ENCODE results near the gene PRKCA.

DNA sequence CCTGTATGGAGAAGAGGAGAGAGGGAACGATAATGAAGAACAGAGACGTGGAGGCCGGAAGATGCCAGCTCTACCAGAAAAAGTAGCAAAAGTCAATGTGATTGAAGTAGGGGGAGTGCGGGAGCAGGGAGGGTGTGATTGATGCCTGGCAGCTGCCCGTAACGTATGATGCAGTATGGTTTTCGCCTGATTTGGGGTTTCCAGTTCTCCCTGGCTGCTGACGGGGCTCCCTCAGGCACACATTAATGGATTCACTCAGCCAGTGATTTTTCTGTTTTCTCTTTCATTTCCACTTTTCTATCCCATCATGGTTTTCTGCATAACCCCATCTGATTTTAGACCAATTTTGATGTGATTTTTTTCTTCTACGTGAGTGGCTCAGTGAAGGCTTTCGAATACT lies 62.1 kb downstream of the PRKCA start:
- TF ChIP-seq, protein P1, sequence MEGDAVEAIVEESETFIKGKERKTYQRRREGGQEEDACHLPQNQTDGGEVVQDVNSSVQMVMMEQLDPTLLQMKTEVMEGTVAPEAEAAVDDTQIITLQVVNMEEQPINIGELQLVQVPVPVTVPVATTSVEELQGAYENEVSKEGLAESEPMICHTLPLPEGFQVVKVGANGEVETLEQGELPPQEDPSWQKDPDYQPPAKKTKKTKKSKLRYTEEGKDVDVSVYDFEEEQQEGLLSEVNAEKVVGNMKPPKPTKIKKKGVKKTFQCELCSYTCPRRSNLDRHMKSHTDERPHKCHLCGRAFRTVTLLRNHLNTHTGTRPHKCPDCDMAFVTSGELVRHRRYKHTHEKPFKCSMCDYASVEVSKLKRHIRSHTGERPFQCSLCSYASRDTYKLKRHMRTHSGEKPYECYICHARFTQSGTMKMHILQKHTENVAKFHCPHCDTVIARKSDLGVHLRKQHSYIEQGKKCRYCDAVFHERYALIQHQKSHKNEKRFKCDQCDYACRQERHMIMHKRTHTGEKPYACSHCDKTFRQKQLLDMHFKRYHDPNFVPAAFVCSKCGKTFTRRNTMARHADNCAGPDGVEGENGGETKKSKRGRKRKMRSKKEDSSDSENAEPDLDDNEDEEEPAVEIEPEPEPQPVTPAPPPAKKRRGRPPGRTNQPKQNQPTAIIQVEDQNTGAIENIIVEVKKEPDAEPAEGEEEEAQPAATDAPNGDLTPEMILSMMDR (IDR thresholded peaks at IDR 0.05): no peak
- no peak for TF ChIP-seq ZFX (IDR thresholded peaks at IDR 0.05; ENCODE audit: borderline replicate concordance)
